HG02970 (cell line): ENCODE results near the gene SLC12A4.
"Not testable (repeated sequence)": the region's sequence is repeated elsewhere in the genome, so short reads cannot be mapped to it uniquely, and the experiment has no call there.

ENCODE experiments used
- ATAC-seq: cut with Tn5 transposase; IDR thresholded peaks from one replicate; pipeline ENCODE4 v1.9.1; 2021; ENCODE audit warnings: mild to moderate bottlenecking, moderate library complexity, moderate number of reproducible peaks; ENCODE audit not compliant: unreplicated experiment, low FRiP score

Gene SLC12A4

GRCh38 chr16:67930678-67931211 lies 37.7 kb downstream of the SLC12A4 start:
- ATAC-seq: no peak

GRCh38 chr16:67930191-67930590 lies 38.2 kb downstream of the SLC12A4 start:
- no peak for ATAC-seq

GRCh38 chr16:67928561-67929364 lies 39.7 kb downstream of the SLC12A4 start:
- ATAC-seq: no peak

- no peak for ATAC-seq
Observed at GRCh38 chr16:67928147-67928546, 40.3 kb downstream of the SLC12A4 start.

GRCh38 chr16:67927131-67927941 lies 41.1 kb downstream of the SLC12A4 start:
- no peak for ATAC-seq

GRCh38 chr16:67926181-67926750 lies 42.2 kb downstream of the SLC12A4 start:
- no peak for ATAC-seq

- no peak for ATAC-seq
Observed at GRCh38 chr16:67924140-67924906, 44.1 kb downstream of the SLC12A4 start.

- ATAC-seq: no peak
Observed at GRCh38 chr16:67923414-67924116, 44.9 kb downstream of the SLC12A4 start.

GRCh38 chr16:67922740-67923139 lies 45.7 kb downstream of the SLC12A4 start:
- no peak for ATAC-seq

- no peak for ATAC-seq
Observed at GRCh38 chr16:67922221-67922620, 46.2 kb downstream of the SLC12A4 start.

GRCh38 chr16:67919622-67920221 lies 48.7 kb downstream of the SLC12A4 start:
- ATAC-seq: no peak

GRCh38 chr16:67917852-67918236 lies 50.6 kb downstream of the SLC12A4 start:
- no peak for ATAC-seq

GRCh38 chr16:67917140-67917851 lies 51.1 kb downstream of the SLC12A4 start:
- no peak for ATAC-seq

GRCh38 chr16:67915831-67916723 lies 52.4 kb downstream of the SLC12A4 start:
- ATAC-seq: no peak

GRCh38 chr16:67915496-67915769 lies 53.0 kb downstream of the SLC12A4 start:
- ATAC-seq: not testable (repeated sequence)

- no peak for ATAC-seq
Observed at GRCh38 chr16:67914758-67915495, 53.5 kb downstream of the SLC12A4 start.

GRCh38 chr16:67910158-67910557 lies 58.3 kb downstream of the SLC12A4 start:
- ATAC-seq: no peak
